Gastrocnemius medialis (tissue), 4 donors: ENCODE measurements around the gene HECTD4. TPM values are rescaled to one million over a fixed set of nuclear protein-coding genes. Genes with fewer than 3 reads are reported as not detected.

Source experiments
- ATAC-seq, 2 donors: fragments of 150-250 bp; one replicate each; pipeline ENCODE4 v1.9.1; 2016
- DNase-seq, 2 donors: peaks; one replicate each; pipeline ENCODE4 v3.0.0-alpha.2; 2019
- H3K27ac ChIP-seq, 4 donors: fragments of 200-600 bp; sonication (generic); 1 replicate in 1 of 4; 2 replicates in 3 of 4; pipeline ENCODE4 v1.5.1; 2016 to 2018; ENCODE audit warnings: mild to moderate bottlenecking in 2 of 4, moderate library complexity in 1 of 4
- H3K27me3 ChIP-seq, 3 donors: fragments of 200-600 bp; sonication (generic) in 2 of 3; 1 replicate in 1 of 3; 2 replicates in 2 of 3; pipeline versions ENCODE4 v1.5.1 to v1.6.0; 2016 to 2019; ENCODE audit warnings: mild to moderate bottlenecking in 1 of 3, moderate library complexity in 1 of 3
- H3K36me3 ChIP-seq, 2 donors: fragments of 200-600 bp; sonication (generic) in 1 of 2; one replicate each; pipeline ENCODE4 v1.5.1; 2017 to 2018
- H3K4me1 ChIP-seq, 2 donors: fragments of 200-600 bp; sonication (generic) in 1 of 2; one replicate each; pipeline ENCODE4 v1.5.1; 2016 to 2017; ENCODE audit warnings: mild to moderate bottlenecking in 2 of 2
- H3K4me3 ChIP-seq, 4 donors: fragments of 200-600 bp; sonication (generic) in 3 of 4; 1 replicate in 1 of 4; 2 replicates in 3 of 4; pipeline ENCODE4 v1.5.1; 2016 to 2019; ENCODE audit warnings: mild to moderate bottlenecking in 2 of 4
- H3K9me3 ChIP-seq, 3 donors: fragments of 200-600 bp; sonication (generic) in 2 of 3; 1 replicate in 1 of 3; 2 replicates in 2 of 3; pipeline ENCODE4 v1.5.1; 2016 to 2019
- POLR2A ChIP-seq, 2 donors: fragments of 450-650 bp; IDR thresholded peaks; one replicate each; pipeline ENCODE4 v1.6.1; 2017; ENCODE audit warnings: antibody characterized with exemption in 2 of 2, mild to moderate bottlenecking in 2 of 2, moderate library complexity in 2 of 2
- in situ Hi-C, 4 donors: fragments of 200-750 bp; cut with MboI; loops; one replicate each; pipeline versions ENCODE4 v1.15.0 to v1.8.0; 2017; ENCODE audit warnings: low sequenced_read_pairs in 4 of 4
- intact Hi-C: fragments of 100-400 bp; cut with DNase I; formaldehyde crosslinking; loops from one replicate; pipeline ENCODE4 v1.15.1; 2023; ENCODE audit warnings: low total_unique reads
- total RNA-seq, 4 donors: library from RNA; depleted of rRNA; stranded (reverse); fragments of >200 nt; gene quantifications; one replicate each; pipeline versions ENCODE4 v1.1.0 to v1.2.3, GENCODE V29; 2016
- TF ChIP-seq, protein P1 (sequence below), 5 experiments: fragments of 450-650 bp in 3 of 5; fragments of 200-600 bp in 2 of 5; sonication (generic) in 2 of 5; IDR thresholded peaks in 4 of 5; conservative IDR thresholded peaks in 1 of 5; 1 replicate in 4 of 5; 2 replicates in 1 of 5; pipeline ENCODE4 v1.5.1; 2016 to 2019; ENCODE audit warnings: antibody characterized with exemption in 5 of 5, mild to moderate bottlenecking in 3 of 5, moderate library complexity in 3 of 5

Gene HECTD4
- total RNA-seq, 4 donors from 2014 or later, result 12.9 to 23.3 (median 16.8) TPM

DNA sequence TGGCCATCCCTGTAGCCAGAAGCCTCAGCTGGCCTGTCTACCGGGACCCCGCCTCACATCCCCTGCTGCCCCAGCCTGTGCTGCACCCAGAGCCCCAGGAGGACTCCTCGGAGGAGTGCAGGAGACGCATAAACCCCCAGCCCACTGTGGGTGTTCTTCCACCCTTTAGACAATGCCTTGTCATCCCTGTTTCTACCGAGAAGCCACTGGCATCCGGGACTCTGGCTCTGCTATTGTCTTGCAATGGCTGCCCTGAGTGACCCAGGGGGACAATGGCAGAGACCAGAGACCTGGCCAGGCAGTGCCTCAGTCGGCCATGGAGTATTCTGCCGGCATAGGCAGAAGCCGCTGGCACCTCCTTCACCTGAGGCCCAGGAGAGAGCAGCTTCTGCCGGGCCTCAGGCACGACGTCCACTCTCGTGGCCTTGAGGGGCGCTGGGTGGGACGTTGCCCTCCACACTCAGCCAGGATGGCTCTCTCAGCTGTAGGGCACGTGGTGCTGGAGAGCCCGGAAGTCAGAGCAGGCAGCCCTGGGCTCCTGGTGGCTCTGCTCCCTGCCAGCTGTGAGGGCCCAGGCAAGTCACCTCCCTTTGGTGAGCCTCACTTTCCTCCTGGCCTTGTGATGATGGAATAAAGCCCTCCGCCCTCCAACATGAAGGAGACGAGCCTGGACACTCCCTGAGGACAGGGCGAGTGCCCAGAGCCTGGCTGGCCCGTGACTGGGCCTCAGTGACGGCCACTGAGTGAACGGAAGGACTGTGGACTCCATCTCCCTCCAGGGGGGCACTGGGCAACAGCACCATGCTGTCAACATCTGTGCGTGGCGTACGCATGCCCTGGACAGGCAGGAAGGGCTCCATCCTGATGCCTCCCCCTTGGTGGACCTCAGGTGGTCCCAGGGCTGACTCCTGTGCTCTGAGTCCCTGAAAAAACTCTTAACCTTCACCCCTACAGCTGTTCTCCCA is 215.9 kb downstream of the HECTD4 start:
- H3K9me3 ChIP-seq, result no peaks in the 10 kb centered on the region
- TF ChIP-seq POLR2A (IDR thresholded peaks at IDR 0.05), result no peak
- TF ChIP-seq, protein P1, sequence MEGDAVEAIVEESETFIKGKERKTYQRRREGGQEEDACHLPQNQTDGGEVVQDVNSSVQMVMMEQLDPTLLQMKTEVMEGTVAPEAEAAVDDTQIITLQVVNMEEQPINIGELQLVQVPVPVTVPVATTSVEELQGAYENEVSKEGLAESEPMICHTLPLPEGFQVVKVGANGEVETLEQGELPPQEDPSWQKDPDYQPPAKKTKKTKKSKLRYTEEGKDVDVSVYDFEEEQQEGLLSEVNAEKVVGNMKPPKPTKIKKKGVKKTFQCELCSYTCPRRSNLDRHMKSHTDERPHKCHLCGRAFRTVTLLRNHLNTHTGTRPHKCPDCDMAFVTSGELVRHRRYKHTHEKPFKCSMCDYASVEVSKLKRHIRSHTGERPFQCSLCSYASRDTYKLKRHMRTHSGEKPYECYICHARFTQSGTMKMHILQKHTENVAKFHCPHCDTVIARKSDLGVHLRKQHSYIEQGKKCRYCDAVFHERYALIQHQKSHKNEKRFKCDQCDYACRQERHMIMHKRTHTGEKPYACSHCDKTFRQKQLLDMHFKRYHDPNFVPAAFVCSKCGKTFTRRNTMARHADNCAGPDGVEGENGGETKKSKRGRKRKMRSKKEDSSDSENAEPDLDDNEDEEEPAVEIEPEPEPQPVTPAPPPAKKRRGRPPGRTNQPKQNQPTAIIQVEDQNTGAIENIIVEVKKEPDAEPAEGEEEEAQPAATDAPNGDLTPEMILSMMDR (IDR thresholded peaks at IDR 0.05 in 4 of 5, conservative IDR thresholded peaks at IDR 0.05 in 1 of 5), result no peak
- H3K36me3 ChIP-seq, result peaks cover 0 to 58% of the 10 kb centered on the region in 2 donors
- H3K27me3 ChIP-seq, result no peaks in the 10 kb centered on the region
- peak in 1 of 2 donors; percentile 1 for DNase-seq
- intact Hi-C loops (no loop called here), in situ Hi-C loops (no loop called here)
- H3K4me1 ChIP-seq, result no peaks in the 10 kb centered on the region
- H3K27ac ChIP-seq, result no peak overlapping the region
- ATAC-seq, result no peak
- no peak overlapping the region for H3K4me3 ChIP-seq

DNA sequence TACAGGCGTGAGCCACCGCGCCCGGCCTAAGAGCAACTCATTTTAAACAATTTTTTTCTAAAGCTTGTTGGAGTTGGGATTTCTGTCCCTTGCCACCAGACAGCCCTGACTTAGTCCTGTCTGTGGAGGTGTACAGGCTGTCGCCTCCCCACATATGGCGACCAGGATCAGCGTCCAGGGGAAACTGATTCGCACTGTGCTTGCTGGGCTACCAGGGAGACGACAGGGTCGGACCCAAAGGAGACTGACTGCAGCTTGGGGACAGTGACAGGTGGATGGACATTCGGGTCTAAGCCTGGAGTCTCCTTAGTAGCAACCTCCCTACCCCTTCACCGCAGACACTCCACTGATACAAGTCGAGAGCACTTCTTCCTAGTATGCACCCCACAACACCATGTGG is 216.6 kb downstream of the HECTD4 start:
- Histone ChIP-seq H3K4me3 (no peak overlapping the region), H3K27ac (no peak overlapping the region), H3K36me3 (peaks cover 0 to 58% of the 10 kb centered on the region in 2 donors), H3K9me3 (no peaks in the 10 kb centered on the region), H3K4me1 (no peaks in the 10 kb centered on the region), H3K27me3 (no peaks in the 10 kb centered on the region)
- no peak for TF ChIP-seq POLR2A (IDR thresholded peaks at IDR 0.05)
- peak in 1 of 2 donors; percentile 5 for DNase-seq
- no peak for ATAC-seq
- in situ Hi-C loops, result no loop called here
- intact Hi-C loops, result no loop called here

DNA sequence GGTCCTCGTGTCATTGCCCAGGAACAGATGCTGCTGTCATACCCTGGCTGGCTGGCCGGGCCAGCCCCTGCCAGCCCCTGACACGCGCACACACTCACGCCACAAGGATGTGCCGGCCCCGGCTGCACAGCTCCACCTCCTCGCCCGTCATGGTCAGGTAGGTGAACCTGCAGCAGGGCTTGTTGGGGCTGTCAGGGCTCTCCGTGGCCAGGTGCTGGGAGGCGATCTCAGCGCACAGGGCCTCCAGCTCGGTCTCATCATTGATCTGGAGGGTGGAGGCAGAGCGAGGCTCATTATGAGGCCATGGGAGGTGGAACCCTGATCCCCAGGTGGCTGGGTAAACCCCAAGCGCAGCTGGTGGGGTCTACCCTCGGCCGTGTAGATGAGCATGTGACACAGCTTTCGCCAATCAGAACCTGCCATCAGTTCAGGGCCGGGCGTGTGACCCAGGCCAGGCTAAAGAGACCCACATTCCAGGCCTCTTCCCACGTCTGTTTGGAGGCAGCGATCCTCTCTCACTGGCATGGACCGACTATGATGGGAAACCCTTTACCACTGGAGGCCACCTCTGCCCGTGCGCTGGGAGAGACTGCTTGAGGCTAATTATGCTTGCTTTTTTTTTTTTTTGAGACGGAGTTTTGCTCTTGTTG is 218.1 kb downstream of the HECTD4 start:
- Histone ChIP-seq H3K4me3 (no peak overlapping the region), H3K27me3 (no peaks in the 10 kb centered on the region), H3K9me3 (no peaks in the 10 kb centered on the region), H3K27ac (no peak overlapping the region), H3K36me3 (peaks cover 0 to 60% of the 10 kb centered on the region in 2 donors), H3K4me1 (no peaks in the 10 kb centered on the region)
- DNase-seq (no peak), ATAC-seq (no peak)
- intact Hi-C loops (no loop called here), in situ Hi-C loops (no loop called here)
- TF ChIP-seq, protein P1 (IDR thresholded peaks at IDR 0.05 in 4 of 5, conservative IDR thresholded peaks at IDR 0.05 in 1 of 5), result no peak
- no peak for TF ChIP-seq POLR2A (IDR thresholded peaks at IDR 0.05)

DNA sequence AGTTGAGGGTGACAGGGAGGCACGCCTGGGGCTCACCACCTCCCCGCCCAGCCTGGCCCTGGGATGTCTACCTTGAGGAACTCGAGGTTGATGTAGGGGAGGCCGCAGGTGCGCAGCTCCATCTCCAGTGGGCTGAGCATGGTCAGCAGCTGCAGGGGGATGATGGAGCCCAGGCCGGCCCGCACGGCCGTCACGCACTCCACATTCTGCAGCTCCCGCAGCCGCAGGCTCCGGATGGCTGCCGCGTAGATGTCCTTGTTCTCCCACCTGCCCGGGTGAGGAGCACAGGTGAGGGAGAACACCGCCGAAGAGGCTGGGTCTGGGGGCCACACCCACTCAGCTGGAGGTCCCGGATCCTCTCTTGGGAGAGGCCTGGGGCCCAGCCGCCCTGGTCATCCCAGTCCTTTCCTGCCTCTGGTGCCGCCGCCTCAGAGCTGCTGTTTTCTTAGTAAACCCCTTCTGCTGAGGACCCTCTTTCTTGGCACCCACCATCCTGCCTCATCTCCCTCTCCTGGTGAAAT is 218.7 kb downstream of the HECTD4 start:
- TF ChIP-seq POLR2A (IDR thresholded peaks at IDR 0.05), result no peak
- TF ChIP-seq, protein P1 (IDR thresholded peaks at IDR 0.05 in 4 of 5, conservative IDR thresholded peaks at IDR 0.05 in 1 of 5), result no peak

DNA sequence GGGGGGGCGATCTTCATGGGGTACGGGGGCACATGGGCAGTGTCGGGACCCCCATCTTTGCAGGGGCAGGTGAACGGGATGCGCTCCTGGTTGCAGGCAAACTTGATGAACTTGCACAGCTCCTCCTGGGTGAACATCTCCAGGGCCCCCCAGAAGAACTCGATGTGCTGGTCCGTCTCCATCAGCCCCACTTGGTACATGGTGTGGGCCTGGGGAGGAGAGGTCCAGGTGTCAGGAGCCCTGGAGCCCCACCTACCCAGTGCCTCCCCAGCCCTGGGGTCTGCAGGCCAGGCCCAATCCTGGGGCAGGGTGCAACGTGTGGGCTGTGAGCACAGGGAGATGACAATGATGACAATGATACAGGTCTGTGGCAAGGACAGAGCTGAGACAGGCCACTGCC is 219.2 kb downstream of the HECTD4 start:
- no peak overlapping the region for H3K27ac ChIP-seq
- no peak for TF ChIP-seq POLR2A (IDR thresholded peaks at IDR 0.05)
- TF ChIP-seq, protein P1 (IDR thresholded peaks at IDR 0.05 in 4 of 5, conservative IDR thresholded peaks at IDR 0.05 in 1 of 5), result no peak
- H3K9me3 ChIP-seq, result no peaks in the 10 kb centered on the region
- in situ Hi-C loops (no loop called here), intact Hi-C loops (no loop called here)
- no peaks in the 10 kb centered on the region for H3K27me3 ChIP-seq
- H3K4me3 ChIP-seq, result no peak overlapping the region
- no peak for ATAC-seq
- no peak for DNase-seq
- H3K36me3 ChIP-seq, result peaks cover 0 to 62% of the 10 kb centered on the region in 2 donors
- no peaks in the 10 kb centered on the region for H3K4me1 ChIP-seq

More for the DNA sequence above, 218.7 kb downstream of the HECTD4 start:
- peaks cover 0 to 60% of the 10 kb centered on the region in 2 donors for H3K36me3 ChIP-seq
- intact Hi-C loops (no loop called here), in situ Hi-C loops (no loop called here)
- no peaks in the 10 kb centered on the region for H3K9me3 ChIP-seq
- H3K4me3 ChIP-seq, result no peak overlapping the region
- no peak overlapping the region for H3K27ac ChIP-seq
- no peaks in the 10 kb centered on the region for H3K4me1 ChIP-seq
- DNase-seq (no peak), ATAC-seq (no peak)
- no peaks in the 10 kb centered on the region for H3K27me3 ChIP-seq
